Activated naive CD8-positive, alpha-beta T cell treated with anti-CD3 and anti-CD28 coated beads, Interleukin-2, amount 10 ng/mL, durations not matched to agents 7 days and 5 days (primary cell): ENCODE data around the gene GRM8. TPM values are rescaled to one million over a fixed set of nuclear protein-coding genes. Genes with fewer than 3 reads are reported as not detected.

Source experiments
- ATAC-seq: fragments of 150-1000 bp; cut with Tn5 transposase; one replicate; pipeline ENCODE4 v1.10.0; 2021; ENCODE audit warnings: low read depth, moderate library complexity
- POLR2A ChIA-PET: fragments of 350-600 bp; sonication (Branson Sonifier 250); formaldehyde crosslinking; loops from one replicate; lab custom pipeline; 2021; ENCODE audit warnings: antibody characterized with exemption; lab: Charles Lee
- DNase-seq: peaks from one replicate; pipeline ENCODE4 v3.0.0; 2021
- H3K27ac Mint-ChIP-seq: one replicate; pipeline ENCODE4 v1.8.0; 2022; ENCODE audit warnings: mild to moderate bottlenecking, mixed read lengths
- H3K27me3 Mint-ChIP-seq: one replicate; pipeline ENCODE4 v1.8.0; 2022; ENCODE audit warnings: mild to moderate bottlenecking, moderate library complexity, mixed read lengths
- H3K36me3 Mint-ChIP-seq: one replicate; pipeline ENCODE4 v1.8.0; 2021; ENCODE audit warnings: mild to moderate bottlenecking, mixed read lengths
- H3K4me1 Mint-ChIP-seq: one replicate; pipeline ENCODE4 v1.8.0; 2021; ENCODE audit warnings: mixed read lengths
- H3K4me3 Mint-ChIP-seq: one replicate; pipeline ENCODE4 v1.8.0; 2022; ENCODE audit warnings: mild to moderate bottlenecking, moderate library complexity, mixed read lengths
- H3K9me3 Mint-ChIP-seq: one replicate; pipeline ENCODE4 v1.8.0; 2021; ENCODE audit warnings: mixed read lengths
- microRNA-seq: library from miRNA; unstranded; fragments of <30 nt; microRNA quantifications from one replicate; pipeline ENCODE4 v1.2.0, GENCODE V29; 2022
- total RNA-seq, 2 experiments: library from RNA; stranded (reverse); gene quantifications; one replicate each; pipeline ENCODE4 v1.2.3, GENCODE V29; 2021

GRM8 gene
- total RNA-seq, 2 experiments from 2014 or later: not detected

GRCh38 chr7:126411821-126412383 lies 840.8 kb downstream of the GRM8 start:
- Mint-ChIP-seq H3K4me3 (no peak overlapping the region), H3K27me3 (no peaks in the 10 kb centered on the region), H3K9me3 (peaks cover 3% of the 10 kb centered on the region), H3K36me3 (no peaks in the 10 kb centered on the region), H3K4me1 (no peaks in the 10 kb centered on the region), H3K27ac (no peak overlapping the region)
- ATAC-seq (no peak), DNase-seq (no peak)
- POLR2A ChIA-PET: no interaction called here

GRCh38 chr7:126411032-126411820 lies 841.5 kb downstream of the GRM8 start:
- Mint-ChIP-seq H3K4me3 (no peak overlapping the region), H3K27ac (no peak overlapping the region), H3K27me3 (no peaks in the 10 kb centered on the region), H3K36me3 (no peaks in the 10 kb centered on the region), H3K9me3 (peaks cover 3% of the 10 kb centered on the region), H3K4me1 (no peaks in the 10 kb centered on the region)
- no peak for DNase-seq
- POLR2A ChIA-PET: no interaction called here
- no peak for ATAC-seq

DNA sequence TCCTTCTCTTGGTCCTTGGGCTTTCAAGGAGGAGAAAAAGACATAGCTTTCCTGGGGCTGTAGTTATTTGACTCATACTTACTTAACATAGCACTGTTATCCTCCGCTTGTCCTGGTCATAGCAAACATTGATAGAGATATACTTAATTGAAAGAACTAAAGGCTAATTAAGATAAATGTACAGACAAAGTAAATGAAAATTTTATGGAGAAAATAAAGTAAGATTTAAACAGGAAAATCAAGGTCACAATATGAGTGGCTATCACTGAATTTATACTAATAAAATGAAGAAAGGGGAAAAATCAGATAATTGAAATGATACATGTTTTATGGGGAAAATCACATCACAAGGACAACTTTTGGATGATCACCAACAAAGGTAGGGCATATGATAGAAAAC lies 849.7 kb downstream of the GRM8 start:
- H3K4me1 Mint-ChIP-seq: no peaks in the 10 kb centered on the region
- H3K4me3 Mint-ChIP-seq: no peak overlapping the region
- no peak for DNase-seq
- no peaks in the 10 kb centered on the region for H3K27me3 Mint-ChIP-seq
- H3K9me3 Mint-ChIP-seq: no peaks in the 10 kb centered on the region
- no peak for ATAC-seq
- POLR2A ChIA-PET: no interaction called here
- no peaks in the 10 kb centered on the region for H3K36me3 Mint-ChIP-seq
- H3K27ac Mint-ChIP-seq: no peak overlapping the region

DNA sequence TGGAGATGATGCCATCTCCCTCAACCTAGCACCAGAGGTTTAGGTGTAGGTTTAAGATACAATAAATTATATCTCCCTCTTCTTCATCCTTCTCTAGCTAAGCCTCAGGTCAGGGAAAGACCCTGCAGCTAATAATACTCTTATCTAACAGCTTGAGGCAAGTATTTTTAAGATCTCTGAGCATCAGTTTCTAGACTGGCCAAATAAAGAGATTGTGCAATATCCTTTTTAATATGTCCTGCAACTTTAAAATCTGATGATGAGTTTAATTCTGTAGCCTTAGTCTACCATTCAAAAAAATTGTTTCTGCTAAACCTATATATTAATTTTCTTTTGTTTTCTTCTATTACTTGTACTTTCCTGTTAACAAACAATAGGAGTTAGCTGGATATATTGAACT lies 850.8 kb downstream of the GRM8 start:
- DNase-seq: no peak

GRCh38 chr7:126398851-126399529 lies 853.8 kb downstream of the GRM8 start:
- Mint-ChIP-seq H3K36me3 (no peaks in the 10 kb centered on the region), H3K27me3 (no peaks in the 10 kb centered on the region), H3K4me3 (no peak overlapping the region), H3K4me1 (no peaks in the 10 kb centered on the region), H3K9me3 (no peaks in the 10 kb centered on the region), H3K27ac (no peak overlapping the region)
- POLR2A ChIA-PET: no interaction called here
- ATAC-seq (no peak), DNase-seq (no peak)

More for the DNA sequence above, 850.8 kb downstream of the GRM8 start:
- Mint-ChIP-seq H3K36me3 (no peaks in the 10 kb centered on the region), H3K27ac (no peak overlapping the region), H3K27me3 (no peaks in the 10 kb centered on the region), H3K4me1 (no peaks in the 10 kb centered on the region), H3K9me3 (no peaks in the 10 kb centered on the region), H3K4me3 (no peak overlapping the region)
- no peak for ATAC-seq
- POLR2A ChIA-PET: no interaction called here

DNA sequence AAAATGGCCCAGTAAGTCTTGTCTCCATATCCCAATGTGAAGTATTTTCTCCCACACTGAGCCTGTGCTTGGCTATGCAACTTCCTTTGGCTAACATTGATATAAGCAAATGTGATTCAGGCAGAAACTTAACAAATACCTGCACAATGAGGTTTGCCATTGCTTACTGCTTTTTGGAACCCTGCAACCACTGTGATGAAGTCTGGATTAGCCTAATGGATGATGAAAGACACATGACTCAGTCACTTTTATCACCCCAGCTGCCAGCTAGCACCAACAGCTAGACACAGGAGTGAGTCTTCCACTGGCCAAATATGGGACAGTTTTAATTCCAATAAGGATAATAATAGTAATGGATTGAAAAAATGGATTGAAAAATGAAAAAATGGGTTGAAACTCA lies 854.5 kb downstream of the GRM8 start:
- no peaks in the 10 kb centered on the region for H3K36me3 Mint-ChIP-seq
- H3K9me3 Mint-ChIP-seq: no peaks in the 10 kb centered on the region
- ATAC-seq: no peak
- no peak overlapping the region for H3K4me3 Mint-ChIP-seq
- H3K27ac Mint-ChIP-seq: no peak overlapping the region
- no peaks in the 10 kb centered on the region for H3K27me3 Mint-ChIP-seq
- no peak for DNase-seq
- H3K4me1 Mint-ChIP-seq: no peaks in the 10 kb centered on the region
- POLR2A ChIA-PET: no interaction called here

- POLR2A ChIA-PET: no interaction called here
- no peaks in the 10 kb centered on the region for H3K4me1 Mint-ChIP-seq
- DNase-seq: no peak
- no peak overlapping the region for H3K4me3 Mint-ChIP-seq
- peaks cover 3% of the 10 kb centered on the region for H3K9me3 Mint-ChIP-seq
- H3K27me3 Mint-ChIP-seq: no peaks in the 10 kb centered on the region
- H3K27ac Mint-ChIP-seq: no peak overlapping the region
- no peaks in the 10 kb centered on the region for H3K36me3 Mint-ChIP-seq
- no peak for ATAC-seq
Observed at GRCh38 chr7:126394406-126394805, 858.3 kb downstream of the GRM8 start.

Small RNA genes within 50 kb of the gene (microRNA-seq; reads per million reads assigned to microRNA genes)
- not detected for gene MIR592

Other genes with a start within 250 kb of the GRM8 start
- gene ZNF800, start 139.8 kb upstream of the GRM8 start, total RNA-seq: 10 to 100 TPM; 49.4 to 55.9 TPM